MV-4-11 (cell line): ENCODE data around the gene TKTL1.

Source experiments
- DNase-seq: peaks from one replicate; lab custom pipeline; 2025; lab: John Stamatoyannopoulos, UW

Gene TKTL1

GRCh38 chrX:154362085-154362742 is 66.6 kb downstream of the TKTL1 start:
- DNase-seq: no peak

- no peak for DNase-seq
Measured at GRCh38 chrX:154363706-154364439, 68.3 kb downstream of the TKTL1 start.

GRCh38 chrX:154365052-154365600 is 69.5 kb downstream of the TKTL1 start:
- no peak for DNase-seq

- DNase-seq: no peak
Measured at GRCh38 chrX:154365997-154366665, 70.5 kb downstream of the TKTL1 start.

GRCh38 chrX:154366666-154367055 is 71.1 kb downstream of the TKTL1 start:
- DNase-seq: no peak

- no peak for DNase-seq
Measured at GRCh38 chrX:154367474-154368308, 72.1 kb downstream of the TKTL1 start.

- peak; percentile 97 for DNase-seq
Measured at GRCh38 chrX:154368630-154369448, 73.2 kb downstream of the TKTL1 start.

GRCh38 chrX:154369449-154370299 is 74.1 kb downstream of the TKTL1 start:
- peak; percentile 56 for DNase-seq

GRCh38 chrX:154370300-154371016 is 74.9 kb downstream of the TKTL1 start:
- DNase-seq: no peak

GRCh38 chrX:154371017-154371788 is 75.6 kb downstream of the TKTL1 start:
- peak; percentile 85 for DNase-seq

- DNase-seq: no peak
Measured at GRCh38 chrX:154371789-154372300, 76.2 kb downstream of the TKTL1 start.

- DNase-seq: no peak
Measured at GRCh38 chrX:154372612-154373022, 77.0 kb downstream of the TKTL1 start.

GRCh38 chrX:154373340-154374306 is 78.0 kb downstream of the TKTL1 start:
- peak; percentile 22 for DNase-seq

GRCh38 chrX:154374313-154375155 is 78.9 kb downstream of the TKTL1 start, which contains the start of gene FLNA:
Gene FLNA, minus strand, starts transcription at chrX:154374634. Its CDS starts 3,389 bp downstream, at chrX:154371245.
- no peak for DNase-seq

GRCh38 chrX:154375156-154375504 is 79.5 kb downstream of the TKTL1 start:
- no peak for DNase-seq

- DNase-seq: no peak
Measured at GRCh38 chrX:154376774-154377173, 81.2 kb downstream of the TKTL1 start.
